Amniotic stem cell (primary cell): ENCODE data around the gene SMARCA1.

Experiments
- DNase-seq: peaks from one replicate; lab custom pipeline; 2025; lab: John Stamatoyannopoulos, UW

The SMARCA1 gene

DNA sequence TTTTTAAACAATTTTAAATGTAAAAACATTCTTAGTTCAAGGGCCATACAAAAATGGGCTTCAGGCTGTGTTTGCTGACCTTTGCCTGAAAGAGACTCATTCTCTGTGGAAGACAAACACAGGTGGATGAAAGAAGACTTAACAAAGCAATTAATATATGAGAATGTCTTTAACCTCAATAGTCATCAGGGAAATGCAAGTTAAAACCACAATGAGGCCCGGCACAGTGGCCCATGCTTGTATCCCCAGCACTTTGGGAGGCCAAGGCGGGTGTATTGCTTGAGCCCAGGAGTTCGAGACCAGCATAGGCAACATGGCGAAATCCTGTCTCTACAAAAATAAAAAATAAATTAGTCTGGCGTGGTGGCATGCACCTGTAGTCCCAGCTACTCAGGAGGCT, 7.1 kb upstream of the SMARCA1 start:
- DNase-seq, result no peak

DNA sequence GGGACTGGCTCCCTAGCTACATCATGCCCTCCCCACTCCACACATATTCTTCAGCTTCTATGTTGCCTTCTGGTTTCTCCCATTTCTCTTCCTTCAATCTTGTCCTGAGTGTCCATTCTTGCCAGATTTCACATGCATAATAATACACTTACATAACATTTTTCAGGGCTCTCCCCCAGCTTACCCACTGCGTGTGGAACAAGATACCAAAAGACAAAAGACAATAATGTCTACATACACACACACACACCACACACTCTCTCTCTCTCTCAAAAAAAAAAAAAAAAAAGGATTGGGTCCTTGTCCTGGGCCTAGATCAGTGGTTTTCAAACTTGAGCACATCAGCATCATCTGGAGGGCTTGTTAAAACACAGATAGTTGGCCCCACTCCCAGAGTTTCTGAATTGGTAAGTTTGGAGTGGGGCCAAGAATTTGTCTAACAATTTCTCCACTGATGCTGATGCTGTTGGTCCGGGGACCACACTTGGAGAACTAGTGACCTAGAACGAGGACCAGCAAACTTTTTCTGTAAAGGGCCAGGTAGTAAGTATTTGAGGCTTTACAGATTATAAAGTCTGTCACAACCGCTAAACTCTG, 6.5 kb upstream of the SMARCA1 start:
- DNase-seq, result no peak

- DNase-seq, result no peak
These were observed 2.6 kb upstream of the SMARCA1 start for GRCh38 chrX:129525896-129526295.

DNA sequence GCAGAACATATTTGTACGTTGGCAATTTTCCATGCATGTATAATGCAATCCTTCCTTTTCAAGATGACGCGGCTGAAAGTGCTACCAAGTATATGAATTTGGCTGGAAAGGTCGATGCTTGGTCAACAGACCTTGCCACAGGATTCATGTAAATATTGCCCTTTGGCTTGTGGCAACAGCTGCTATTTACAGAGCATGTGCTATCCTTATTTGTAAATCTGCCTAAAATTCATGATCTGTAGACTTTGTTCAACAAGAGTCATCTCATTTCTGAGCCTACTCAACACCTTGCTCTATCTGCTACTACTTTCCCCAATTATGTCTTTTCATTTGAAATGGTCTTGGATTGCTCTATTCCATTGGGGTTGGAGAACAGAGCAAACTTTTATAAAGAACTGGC, 1.9 kb upstream of the SMARCA1 start:
- no peak for DNase-seq

- DNase-seq, result no peak
These were observed 1.1 kb upstream of the SMARCA1 start for GRCh38 chrX:129524250-129524850.

DNA sequence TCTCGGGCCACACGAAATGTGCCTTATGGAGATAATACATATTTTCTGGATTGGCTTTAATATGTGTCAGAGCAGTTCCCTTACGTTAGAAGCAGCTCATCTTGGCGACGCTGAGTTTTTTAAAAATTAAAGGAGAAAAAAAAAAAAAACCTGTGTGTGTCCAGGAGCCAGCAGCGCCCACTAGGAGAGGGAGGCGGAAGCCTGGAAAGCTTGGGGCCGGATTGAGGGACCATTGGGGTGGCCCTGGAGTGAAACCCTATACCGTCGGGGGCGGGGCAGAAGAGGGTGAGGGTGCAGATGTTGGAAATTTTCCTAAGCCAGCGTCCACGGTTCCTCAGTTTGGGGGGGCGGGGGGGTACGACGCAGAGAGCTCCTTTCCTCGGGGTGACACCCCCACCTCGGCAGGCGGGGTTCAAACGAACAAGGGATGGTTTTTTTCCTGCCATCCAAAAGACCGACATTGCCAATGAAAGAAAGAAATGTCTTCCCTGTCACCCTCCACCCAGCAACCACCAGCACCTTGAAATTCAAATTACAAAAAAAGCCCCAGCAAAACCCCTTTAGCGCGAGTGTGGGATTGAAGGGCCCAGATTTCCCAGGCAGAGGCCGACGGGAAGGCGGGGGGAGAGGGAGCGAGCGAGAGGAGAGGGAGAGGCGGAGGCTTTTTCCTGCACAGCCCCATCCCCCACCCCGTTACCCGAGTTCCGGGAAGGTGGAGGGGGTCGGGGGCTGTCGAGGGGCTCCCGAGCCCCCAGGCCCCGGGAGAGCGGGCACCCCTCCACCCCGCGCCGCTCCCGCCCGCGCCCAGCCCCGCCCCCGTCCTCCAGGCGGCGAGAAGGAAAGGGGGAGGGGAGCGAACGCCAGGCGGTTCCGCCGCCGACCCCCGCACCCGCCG, 859 bp downstream of the SMARCA1 start:
- DNase-seq, result peak; percentile 45

DNA sequence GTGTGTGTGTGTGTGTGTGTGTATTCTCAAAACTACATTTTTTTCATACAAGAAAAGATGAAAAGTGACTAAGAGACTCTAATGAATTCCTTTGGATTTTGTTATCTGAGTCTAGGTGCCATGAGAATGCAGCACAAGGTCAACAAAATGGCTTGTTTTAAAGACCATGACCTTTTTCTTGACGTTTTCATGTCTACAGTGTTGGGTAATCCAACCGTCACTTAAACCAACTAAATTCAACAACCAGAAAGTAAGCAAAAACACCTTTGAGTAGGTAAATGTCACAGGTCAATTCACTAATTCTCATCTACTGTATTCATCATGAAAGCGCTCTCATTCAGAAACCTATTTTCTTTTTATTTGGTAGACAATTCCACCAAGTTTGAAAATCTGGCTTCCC, 3.1 kb downstream of the SMARCA1 start:
- DNase-seq, result no peak

DNA sequence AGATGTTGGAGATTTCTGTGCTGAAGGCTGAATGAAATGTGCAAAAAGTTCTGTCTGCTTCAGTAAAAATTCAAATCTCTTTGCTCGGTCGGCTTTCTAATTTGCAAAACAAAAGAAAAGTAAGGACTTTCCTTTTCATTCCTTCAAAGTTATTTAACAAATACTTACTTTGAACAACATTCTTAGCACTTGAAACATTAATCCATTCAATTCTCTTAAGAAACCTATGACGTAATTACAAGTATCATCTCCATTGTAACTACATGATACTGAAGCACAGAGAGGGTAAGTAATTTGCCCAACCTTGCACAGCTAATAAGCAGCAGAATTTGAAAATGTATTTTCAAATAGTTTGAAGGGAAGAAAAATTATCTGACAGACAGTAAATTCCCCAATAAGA, 6.9 kb downstream of the SMARCA1 start:
- no peak for DNase-seq

DNA sequence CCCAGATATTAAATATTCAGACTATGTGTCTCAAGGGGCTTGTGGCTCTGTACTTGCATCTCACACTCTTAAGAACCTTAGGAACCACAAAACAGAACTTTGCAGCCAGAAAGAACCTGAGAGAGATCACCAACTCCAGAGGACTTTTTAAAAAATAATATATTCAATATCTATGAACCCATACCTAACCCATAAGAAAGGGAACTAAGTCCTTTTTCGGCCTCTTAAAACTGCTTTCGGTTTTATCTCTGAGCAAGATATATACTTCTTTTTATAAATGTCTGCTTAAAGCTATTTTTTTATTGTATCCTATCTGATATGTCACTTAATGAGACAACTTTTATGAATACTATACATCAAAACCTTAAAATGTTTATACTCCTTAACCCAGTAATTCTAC, 10.9 kb downstream of the SMARCA1 start:
- DNase-seq, result no peak

- no peak for DNase-seq
These were observed 11.6 kb downstream of the SMARCA1 start for GRCh38 chrX:129511689-129512088.

GRCh38 chrX:129510331-129510730, 13.0 kb downstream of the SMARCA1 start:
- DNase-seq, result no peak

GRCh38 chrX:129497146-129497843, 26.0 kb downstream of the SMARCA1 start:
- no peak for DNase-seq

DNA sequence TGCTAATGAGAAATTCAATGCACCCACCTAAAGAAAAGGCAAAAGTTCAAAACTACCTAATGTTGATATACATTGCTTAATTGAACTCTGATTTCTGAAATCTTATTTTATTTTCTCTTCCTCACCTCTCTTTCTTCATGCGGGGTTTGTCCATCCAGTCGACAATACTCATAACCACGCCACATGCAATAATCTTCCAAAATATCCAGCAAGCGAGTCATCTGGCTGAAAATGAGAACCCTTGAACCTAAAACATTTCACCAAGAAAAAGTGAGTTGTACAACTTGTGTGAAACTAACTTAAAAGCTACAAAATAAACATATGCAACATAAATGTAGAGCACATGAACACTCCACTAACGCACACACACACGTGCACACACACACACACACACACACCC, 26.7 kb downstream of the SMARCA1 start:
- no peak for DNase-seq

DNA sequence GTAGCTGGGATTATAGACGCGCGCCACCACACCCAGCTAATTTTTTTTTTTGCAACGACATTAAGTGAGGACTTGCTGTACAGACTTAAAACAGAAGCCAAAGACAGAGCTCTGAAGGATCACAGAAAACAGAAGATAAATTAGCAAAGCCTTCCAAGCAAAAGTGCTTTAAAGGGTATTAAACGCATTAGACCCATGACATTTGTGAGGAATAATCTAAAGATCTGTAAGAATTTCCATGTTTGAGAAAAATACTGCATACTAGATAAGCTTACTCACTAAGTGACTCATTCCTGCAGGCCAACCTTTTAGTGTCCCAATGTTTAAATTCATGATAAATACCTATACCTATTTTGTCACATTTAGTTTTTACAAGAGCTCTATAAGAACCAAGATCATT, 27.4 kb downstream of the SMARCA1 start:
- DNase-seq, result no peak

GRCh38 chrX:129494887-129495286, 28.4 kb downstream of the SMARCA1 start:
- DNase-seq, result no peak

DNA sequence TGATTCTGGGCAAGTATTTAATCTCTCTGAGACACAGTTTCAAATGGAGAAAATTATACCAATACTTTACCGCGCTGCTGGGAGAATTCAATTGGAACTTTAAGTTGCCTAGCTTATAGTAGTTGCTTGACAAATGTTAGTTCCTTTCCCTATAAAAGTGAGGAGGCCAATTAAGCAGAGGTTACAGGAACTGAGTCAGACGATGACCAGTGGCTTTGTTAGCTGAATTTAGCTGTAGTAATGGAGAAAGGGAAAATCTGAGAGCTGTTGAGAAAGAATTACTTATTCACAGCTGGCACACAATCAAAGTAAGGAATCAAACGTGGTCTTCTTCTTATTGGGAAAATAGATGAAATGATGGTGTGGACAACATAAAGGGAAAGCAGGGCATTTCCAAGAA, 29.6 kb downstream of the SMARCA1 start:
- DNase-seq, result no peak

- DNase-seq, result no peak
These were observed 33.0 kb downstream of the SMARCA1 start for GRCh38 chrX:129490330-129490729.

GRCh38 chrX:129488359-129488758, 34.9 kb downstream of the SMARCA1 start:
- no peak for DNase-seq

- DNase-seq, result no peak
These were observed 42.4 kb downstream of the SMARCA1 start for GRCh38 chrX:129480889-129481288.

DNA sequence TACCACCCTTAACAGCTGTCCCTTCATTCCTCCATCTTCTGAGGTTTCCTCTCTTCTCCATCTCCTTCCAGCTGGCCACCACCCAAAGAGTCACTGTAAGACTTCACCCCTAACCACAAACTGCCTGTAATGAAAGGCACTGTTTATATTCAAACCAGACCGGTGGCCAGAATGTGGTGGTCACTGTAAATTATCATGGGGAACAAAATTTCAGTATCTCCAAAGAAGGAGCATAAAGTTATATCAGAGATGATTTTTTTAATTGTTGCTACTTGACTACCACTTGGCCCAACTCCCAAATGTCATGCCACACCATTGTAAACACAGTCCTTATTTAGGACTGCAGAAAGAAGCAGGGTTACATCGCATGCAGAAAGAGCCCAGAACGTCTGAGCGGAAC, 44.8 kb downstream of the SMARCA1 start:
- DNase-seq, result no peak

DNA sequence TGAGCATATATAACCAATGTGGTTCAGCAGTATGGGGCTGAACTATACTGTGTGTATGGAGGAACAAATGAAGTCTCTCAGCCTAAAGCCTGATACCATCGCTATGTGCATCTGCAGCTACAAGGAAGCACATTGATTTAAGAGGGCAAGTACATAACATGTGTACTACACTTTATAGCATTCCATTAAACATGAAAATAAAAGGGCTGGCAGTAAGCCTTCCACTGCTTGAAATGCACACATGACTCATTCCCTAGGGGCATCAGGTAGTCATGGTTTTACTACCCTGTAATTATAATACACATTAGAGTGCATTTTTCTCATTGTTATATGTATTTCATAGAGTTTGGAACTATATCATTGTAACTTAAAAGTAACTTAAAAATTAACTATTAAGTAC, 51.2 kb downstream of the SMARCA1 start:
- no peak for DNase-seq

- DNase-seq, result no peak
These were observed 60.6 kb downstream of the SMARCA1 start for GRCh38 chrX:129462707-129463106.
